Measurements from ENCODE around the gene PRKG1.

Gene PRKG1

GRCh38 chr10:52313933-52314821 lies 1239.9 kb downstream of the PRKG1 start, which contains the start of gene DKK1:
DKK1 (plus strand) TSS chr10:52314281; CDS start chr10:52314435, 154 bp downstream.
- DNase-seq = peak; percentile 51

DNA sequence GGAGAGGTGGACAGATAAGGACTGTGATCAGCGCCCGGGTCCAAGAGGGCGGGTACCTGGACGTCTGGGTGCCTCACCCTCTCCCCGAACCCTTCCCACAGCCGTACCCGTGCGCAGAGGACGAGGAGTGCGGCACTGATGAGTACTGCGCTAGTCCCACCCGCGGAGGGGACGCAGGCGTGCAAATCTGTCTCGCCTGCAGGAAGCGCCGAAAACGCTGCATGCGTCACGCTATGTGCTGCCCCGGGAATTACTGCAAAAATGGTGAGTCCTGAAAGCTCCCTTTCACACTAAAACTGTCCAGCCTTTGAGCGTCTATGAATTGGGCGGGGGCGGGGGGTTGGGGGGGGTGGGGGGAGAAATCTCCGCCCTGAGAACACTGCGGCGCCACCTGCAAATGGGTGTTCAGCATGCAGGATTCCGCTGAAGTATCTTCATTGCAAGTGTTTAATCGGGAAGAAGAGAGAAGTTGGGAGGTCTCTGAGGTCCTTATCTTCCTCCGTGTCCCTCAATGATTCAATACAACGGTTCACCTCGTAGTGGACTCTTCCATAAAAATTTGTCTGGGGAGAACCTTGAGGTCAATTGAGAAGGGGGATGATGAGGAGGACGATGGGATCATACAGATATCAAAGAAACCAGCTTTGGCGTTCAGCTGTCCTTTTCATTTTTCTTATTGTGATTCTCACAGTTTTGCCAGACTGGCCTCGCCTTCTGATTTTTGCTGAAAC lies 1240.7 kb downstream of the PRKG1 start:
- no peak for DNase-seq

GRCh38 chr10:52316001-52316400 lies 1241.7 kb downstream of the PRKG1 start:
- no peak for DNase-seq

DNA sequence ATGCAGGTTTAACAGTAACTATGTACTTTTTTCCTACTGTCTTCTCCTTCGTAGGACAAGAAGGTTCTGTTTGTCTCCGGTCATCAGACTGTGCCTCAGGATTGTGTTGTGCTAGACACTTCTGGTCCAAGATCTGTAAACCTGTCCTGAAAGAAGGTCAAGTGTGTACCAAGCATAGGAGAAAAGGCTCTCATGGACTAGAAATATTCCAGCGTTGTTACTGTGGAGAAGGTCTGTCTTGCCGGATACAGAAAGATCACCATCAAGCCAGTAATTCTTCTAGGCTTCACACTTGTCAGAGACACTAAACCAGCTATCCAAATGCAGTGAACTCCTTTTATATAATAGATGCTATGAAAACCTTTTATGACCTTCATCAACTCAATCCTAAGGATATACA lies 1242.2 kb downstream of the PRKG1 start:
- DNase-seq = no peak

GRCh38 chr10:52318136-52318701 lies 1243.9 kb downstream of the PRKG1 start:
- no peak for DNase-seq

DNA sequence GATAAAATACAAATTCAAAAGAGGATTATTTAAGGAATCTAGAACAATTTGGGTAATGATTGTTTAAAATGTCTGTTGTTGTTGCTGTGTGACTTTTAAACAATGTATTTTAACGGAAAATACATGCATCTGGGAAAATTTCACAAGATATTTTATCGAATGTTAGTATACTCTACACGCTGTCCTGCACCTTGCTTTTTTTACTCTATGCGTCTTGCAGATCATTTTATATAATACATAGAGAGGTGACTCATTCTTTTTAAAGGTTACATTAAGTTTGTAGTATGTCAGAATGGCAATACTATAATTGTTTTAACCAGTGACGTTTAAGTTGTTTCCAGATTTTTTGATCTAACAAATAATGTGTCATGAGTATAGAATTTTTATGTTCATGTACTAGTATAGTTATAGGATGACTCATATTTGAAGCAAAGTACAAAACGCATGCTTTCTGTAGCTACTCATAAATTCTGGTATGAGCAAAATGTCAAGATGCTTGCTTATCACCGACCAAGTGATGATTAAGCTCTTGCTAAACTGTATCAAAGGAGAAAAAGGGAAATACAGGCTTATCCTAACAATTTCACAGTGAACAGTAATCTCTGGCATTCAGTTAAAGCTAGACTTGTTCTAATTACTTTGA lies 1244.7 kb downstream of the PRKG1 start:
- no peak for DNase-seq

- DNase-seq = no peak
Measured at GRCh38 chr10:52319926-52320325, 1245.6 kb downstream of the PRKG1 start.

DNA sequence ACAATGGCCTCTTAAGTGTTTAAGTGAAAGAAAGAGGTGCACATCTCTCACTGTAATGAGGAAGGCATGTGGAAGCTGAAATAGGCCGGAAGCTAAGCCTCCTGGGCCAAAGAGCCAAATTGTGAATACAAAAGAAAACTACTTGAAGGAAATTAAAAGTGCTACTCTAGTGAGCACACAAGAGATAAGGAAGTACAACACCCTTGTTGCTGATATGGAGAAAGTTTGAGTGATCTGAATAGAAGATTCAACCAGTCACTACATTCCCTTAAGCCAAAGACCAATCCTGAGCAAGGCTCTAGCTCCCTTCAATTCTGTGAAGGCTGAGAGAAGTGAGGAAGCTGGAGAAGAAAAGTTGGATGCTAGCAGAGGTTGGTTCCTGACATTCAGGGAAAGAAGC lies 1248.0 kb downstream of the PRKG1 start:
- DNase-seq = no peak

DNA sequence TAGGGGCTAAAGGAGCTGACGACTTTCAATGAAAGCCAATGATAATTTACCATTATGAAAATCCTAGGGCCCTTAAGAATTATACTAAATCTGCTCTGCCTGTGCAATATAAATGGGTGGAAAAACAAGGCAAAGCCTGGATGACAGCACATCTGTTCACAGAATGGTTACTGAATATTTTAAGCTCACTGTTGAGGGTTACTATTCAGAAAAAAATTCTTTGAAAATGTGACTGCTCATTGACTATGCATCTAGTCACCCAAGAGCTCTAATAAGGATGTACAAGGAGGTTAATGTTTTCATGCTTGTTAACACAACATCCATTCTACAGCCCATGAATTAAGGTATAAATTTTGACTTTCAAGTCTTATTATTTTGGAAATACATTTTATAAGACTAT lies 1248.6 kb downstream of the PRKG1 start:
- DNase-seq = no peak

GRCh38 chr10:52326382-52326781 lies 1252.1 kb downstream of the PRKG1 start:
- no peak for DNase-seq

- DNase-seq = no peak
Measured at GRCh38 chr10:52331638-52332364, 1257.5 kb downstream of the PRKG1 start.

GRCh38 chr10:52332815-52333214 lies 1258.5 kb downstream of the PRKG1 start:
- DNase-seq = no peak

DNA sequence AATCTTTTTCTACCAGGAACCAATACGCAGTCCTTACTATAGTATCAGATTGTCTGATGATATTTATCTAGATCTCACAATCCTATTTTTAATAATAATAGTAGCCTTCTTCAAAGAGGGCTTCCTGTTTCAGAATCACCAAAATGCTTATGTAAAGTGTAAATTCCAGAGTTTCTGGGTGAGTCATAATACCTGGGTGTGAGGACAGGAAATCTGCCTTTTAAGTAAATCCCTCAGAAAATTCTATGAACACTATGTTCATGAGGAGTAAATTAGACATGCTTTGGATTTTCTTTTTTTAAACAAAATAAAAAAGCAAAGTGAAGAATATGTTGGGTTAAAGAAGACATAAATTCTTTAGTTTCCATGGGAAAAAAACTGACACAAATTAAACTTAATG lies 1260.3 kb downstream of the PRKG1 start:
- no peak for DNase-seq

DNA sequence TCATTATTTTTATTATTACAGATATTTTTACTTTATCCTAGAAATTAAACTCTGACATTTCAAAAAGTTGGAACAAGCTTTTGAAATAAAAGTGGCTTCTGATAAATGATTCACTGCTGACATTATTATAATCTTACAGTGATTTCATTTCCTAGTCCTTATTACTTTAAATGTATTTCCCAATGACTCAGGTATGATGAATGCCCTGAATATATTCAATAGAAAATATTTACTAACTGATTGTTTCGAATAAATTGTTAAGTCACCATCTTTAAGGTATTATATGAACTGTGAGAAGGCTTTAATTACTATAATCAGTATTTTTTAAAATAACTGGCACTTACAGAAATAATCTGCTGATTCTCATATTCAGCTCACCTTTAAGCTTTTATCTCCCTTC lies 1261.4 kb downstream of the PRKG1 start:
- no peak for DNase-seq

DNA sequence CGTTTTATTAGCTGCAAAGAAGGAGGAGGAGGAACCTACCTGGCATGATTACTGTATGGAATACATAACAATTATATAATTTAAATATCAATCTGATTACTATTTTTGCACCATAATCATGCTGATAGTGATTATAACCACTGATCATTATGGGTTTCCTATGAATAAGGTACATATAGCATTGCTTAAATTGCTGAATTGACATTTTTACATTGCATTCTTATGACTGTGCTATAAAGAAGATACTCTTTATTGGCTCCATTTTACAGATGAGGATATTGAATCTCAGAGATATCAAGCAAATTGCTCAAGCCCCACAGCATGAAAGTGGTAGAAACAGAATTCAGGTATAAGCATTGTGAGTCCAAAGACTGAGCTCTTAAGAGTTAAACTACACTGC lies 1262.9 kb downstream of the PRKG1 start:
- no peak for DNase-seq

DNA sequence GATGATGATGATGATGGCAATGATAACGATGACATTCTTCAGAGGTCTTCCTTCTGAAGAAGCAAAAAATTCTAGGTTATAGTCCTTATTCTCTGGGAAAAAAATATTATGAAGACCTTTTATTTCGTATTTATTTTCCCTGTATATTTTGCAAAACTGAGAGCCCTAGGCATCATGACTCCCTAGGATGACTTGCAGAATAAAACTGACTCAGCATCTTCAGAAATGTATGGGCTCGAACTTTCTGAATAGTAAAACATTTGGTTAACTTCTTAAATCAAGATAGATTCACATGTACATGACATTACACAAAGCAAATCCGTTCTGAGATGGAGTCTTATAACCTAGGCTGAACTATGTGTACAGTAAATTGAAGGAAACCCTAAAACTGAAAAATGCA lies 1269.2 kb downstream of the PRKG1 start:
- no peak for DNase-seq

- no peak for DNase-seq
Measured at GRCh38 chr10:52346394-52347326, 1272.4 kb downstream of the PRKG1 start.

DNA sequence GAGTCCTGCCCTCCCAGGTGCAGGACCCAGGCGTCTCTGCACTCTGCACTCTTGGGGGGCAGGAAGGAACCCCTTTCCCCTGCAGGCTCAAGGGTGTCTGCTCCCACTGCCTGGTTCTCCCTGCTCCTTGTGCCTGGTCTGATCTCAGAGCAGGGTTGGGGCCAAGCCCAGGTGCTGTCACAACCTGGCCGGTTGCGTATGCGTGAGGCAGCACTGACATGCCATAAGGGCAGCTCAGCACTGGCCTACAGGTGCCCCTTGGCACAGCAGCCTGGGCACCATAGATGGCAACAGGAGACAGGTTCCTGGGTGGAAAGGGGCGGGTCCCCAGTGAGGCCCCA lies 1273.0 kb downstream of the PRKG1 start:
- no peak for DNase-seq
